DMS114 treated with DMSO at 0.1 percent for 48 hours (cell line): ENCODE results near the gene LUC7L3.

Experiments
- DNase-seq: peaks from one replicate; lab custom pipeline; 2025; ENCODE audit not compliant: unreplicated experiment; lab: John Stamatoyannopoulos, UW

Gene LUC7L3

GRCh38 chr17:50749245-50749644, 29.8 kb downstream of the LUC7L3 start:
- no peak for DNase-seq

- DNase-seq: no peak
Observed at GRCh38 chr17:50754521-50754920, 35.1 kb downstream of the LUC7L3 start.

GRCh38 chr17:50758524-50758923, 39.1 kb downstream of the LUC7L3 start:
- DNase-seq: no peak

GRCh38 chr17:50758989-50759544, 39.7 kb downstream of the LUC7L3 start:
- DNase-seq: no peak

GRCh38 chr17:50762177-50762576, 42.8 kb downstream of the LUC7L3 start:
- no peak for DNase-seq

GRCh38 chr17:50763716-50764475, 44.5 kb downstream of the LUC7L3 start:
- no peak for DNase-seq

- no peak for DNase-seq
Observed at GRCh38 chr17:50764734-50765149, 45.3 kb downstream of the LUC7L3 start.

- no peak for DNase-seq
Observed at GRCh38 chr17:50765454-50766221, 46.2 kb downstream of the LUC7L3 start.

GRCh38 chr17:50766222-50767023, 47.0 kb downstream of the LUC7L3 start:
- DNase-seq: no peak

GRCh38 chr17:50767030-50767429, 47.6 kb downstream of the LUC7L3 start:
- DNase-seq: no peak

GRCh38 chr17:50767446-50767845, 48.0 kb downstream of the LUC7L3 start, which contains the start of gene ANKRD40CL:
Gene ANKRD40CL, minus strand, starts transcription at chr17:50767518. Its CDS starts 605 bp downstream, at chr17:50766913.
- DNase-seq: no peak

GRCh38 chr17:50768346-50768761, 49.0 kb downstream of the LUC7L3 start:
- DNase-seq: no peak

GRCh38 chr17:50769884-50770283, 50.5 kb downstream of the LUC7L3 start:
- no peak for DNase-seq

- no peak for DNase-seq
Observed at GRCh38 chr17:50770346-50770745, 50.9 kb downstream of the LUC7L3 start.

- DNase-seq: no peak
Observed at GRCh38 chr17:50771991-50772785, 52.8 kb downstream of the LUC7L3 start.

- no peak for DNase-seq
Observed at GRCh38 chr17:50774225-50774803, 54.9 kb downstream of the LUC7L3 start.

- no peak for DNase-seq
Observed at GRCh38 chr17:50775926-50776325, 56.5 kb downstream of the LUC7L3 start.

GRCh38 chr17:50778471-50778870, 59.1 kb downstream of the LUC7L3 start:
- DNase-seq: no peak

GRCh38 chr17:50778988-50779387, 59.6 kb downstream of the LUC7L3 start:
- DNase-seq: no peak
